Measurements from ENCODE around the gene MPDZ. TPM values are rescaled to one million over a fixed set of nuclear protein-coding genes. Genes with fewer than 3 reads are reported as not detected.

MPDZ gene
- total and polyA plus RNA-seq, 2 of the 4 experiments (the other 2 are of a cell fraction) = 18.8 to 39.3 TPM

DNA sequence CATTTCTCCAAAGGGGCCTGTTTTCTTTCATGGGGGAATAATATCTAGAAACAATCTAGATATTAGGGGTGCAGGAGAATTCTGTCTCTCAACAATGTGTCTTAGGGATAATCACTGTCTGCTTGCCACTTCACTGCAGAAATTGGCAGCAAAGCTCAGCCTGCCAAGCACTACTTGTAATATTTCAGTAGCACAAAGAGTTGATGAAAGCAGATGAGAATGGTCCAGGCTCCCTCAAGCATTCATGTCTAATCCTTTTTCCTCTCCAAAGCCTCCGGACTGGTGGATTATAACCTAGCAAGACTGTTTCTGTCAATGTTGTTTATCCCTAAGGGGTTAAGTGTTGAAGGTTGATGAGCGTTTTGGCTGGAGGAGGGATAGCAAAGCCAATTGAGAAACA is 13.3 kb upstream of the MPDZ start:
- H3K27me3 ChIP-seq (ENCODE audit: control insufficient read depth, insufficient read depth, low read length) = no peaks in the 10 kb centered on the region
- no peak overlapping the region for H3K18ac ChIP-seq (ENCODE audit: low read depth, low read length)
- H3K27ac ChIP-seq (ENCODE audit: insufficient read depth, low read length) = no peak overlapping the region
- no peaks in the 10 kb centered on the region for H3K36me3 ChIP-seq (ENCODE audit: control insufficient read depth, insufficient read depth, low read length)
- H3K23ac ChIP-seq (ENCODE audit: low read depth, low read length) = no peak overlapping the region
- H3K4me1 ChIP-seq (ENCODE audit: control insufficient read depth, insufficient read depth, low read length) = no peaks in the 10 kb centered on the region
- no peak overlapping the region for H3K9ac ChIP-seq (ENCODE audit: low read depth, low read length)
- no peak overlapping the region for H2BK120ac ChIP-seq (ENCODE audit: low read depth, low read length)
- DNase-seq = no peak
- H2AK5ac ChIP-seq (ENCODE audit: low read depth, low read length) = no peak overlapping the region
- H4K20me1 ChIP-seq (ENCODE audit: insufficient read depth, low read length) = no peaks in the 10 kb centered on the region
- POLR2A ChIA-PET (ENCODE audit: unreplicated experiment) = no interaction called here
- no CpG with 5 or more reads among the region's 2 CpGs for WGBS, 2 experiments (ENCODE audit: extremely low coverage in 2 of 2, insufficient read length in 1 of 2)
- no peak overlapping the region for H4K8ac ChIP-seq (ENCODE audit: low read depth in 2 of 2, low read length in 2 of 2)
- H2BK15ac ChIP-seq (ENCODE audit: low read depth, low read length) = no peak overlapping the region
- H3K14ac ChIP-seq (replicated peaks; ENCODE audit: low read depth, low read length) = no peak overlapping the region
- H3K9me1 ChIP-seq (ENCODE audit: insufficient read depth, low read length) = no peaks in the 10 kb centered on the region
- H3K79me1 ChIP-seq (ENCODE audit: low read depth in 1 of 2, low read length in 2 of 2) = no peaks in the 10 kb centered on the region
- H3K56ac ChIP-seq (ENCODE audit: extremely low read depth, insufficient read depth, low read length) = no peak overlapping the region
- no peak for ATAC-seq (ENCODE audit: low read depth)
- H3K4me3 ChIP-seq (ENCODE audit: insufficient read depth, low read depth, low read length) = no peak overlapping the region
- no peak overlapping the region for H2AFZ ChIP-seq (replicated peaks; ENCODE audit: low read length, poor library complexity)
- TF ChIP-seq RFX5 (IDR thresholded peaks at IDR 0.05; ENCODE audit: low read depth, low read length) (no peak), CHD1 (IDR thresholded peaks at IDR 0.05; ENCODE audit: low read depth, low read length) (no peak), NFE2L2 (IDR thresholded peaks at IDR 0.05; ENCODE audit: low read depth, low read length) (no peak), SMC3 (IDR thresholded peaks at IDR 0.05; ENCODE audit: low read depth, low read length) (no peak), BHLHE40 (IDR thresholded peaks at IDR 0.05; ENCODE audit: low read depth, low read length) (no peak), RAD21 (IDR thresholded peaks at IDR 0.05; ENCODE audit: low read length) (no peak), POLR2A (IDR thresholded peaks at IDR 0.05; ENCODE audit: low read depth, low read length) (no peak), MAZ (IDR thresholded peaks at IDR 0.05; ENCODE audit: borderline replicate concordance, low read depth, low read length) (no peak)
- TF ChIP-seq, protein P1, sequence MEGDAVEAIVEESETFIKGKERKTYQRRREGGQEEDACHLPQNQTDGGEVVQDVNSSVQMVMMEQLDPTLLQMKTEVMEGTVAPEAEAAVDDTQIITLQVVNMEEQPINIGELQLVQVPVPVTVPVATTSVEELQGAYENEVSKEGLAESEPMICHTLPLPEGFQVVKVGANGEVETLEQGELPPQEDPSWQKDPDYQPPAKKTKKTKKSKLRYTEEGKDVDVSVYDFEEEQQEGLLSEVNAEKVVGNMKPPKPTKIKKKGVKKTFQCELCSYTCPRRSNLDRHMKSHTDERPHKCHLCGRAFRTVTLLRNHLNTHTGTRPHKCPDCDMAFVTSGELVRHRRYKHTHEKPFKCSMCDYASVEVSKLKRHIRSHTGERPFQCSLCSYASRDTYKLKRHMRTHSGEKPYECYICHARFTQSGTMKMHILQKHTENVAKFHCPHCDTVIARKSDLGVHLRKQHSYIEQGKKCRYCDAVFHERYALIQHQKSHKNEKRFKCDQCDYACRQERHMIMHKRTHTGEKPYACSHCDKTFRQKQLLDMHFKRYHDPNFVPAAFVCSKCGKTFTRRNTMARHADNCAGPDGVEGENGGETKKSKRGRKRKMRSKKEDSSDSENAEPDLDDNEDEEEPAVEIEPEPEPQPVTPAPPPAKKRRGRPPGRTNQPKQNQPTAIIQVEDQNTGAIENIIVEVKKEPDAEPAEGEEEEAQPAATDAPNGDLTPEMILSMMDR (conservative IDR thresholded peaks at IDR 0.05; ENCODE audit: low read depth, low read length) = no peak
- TF ChIP-seq, protein P2, sequence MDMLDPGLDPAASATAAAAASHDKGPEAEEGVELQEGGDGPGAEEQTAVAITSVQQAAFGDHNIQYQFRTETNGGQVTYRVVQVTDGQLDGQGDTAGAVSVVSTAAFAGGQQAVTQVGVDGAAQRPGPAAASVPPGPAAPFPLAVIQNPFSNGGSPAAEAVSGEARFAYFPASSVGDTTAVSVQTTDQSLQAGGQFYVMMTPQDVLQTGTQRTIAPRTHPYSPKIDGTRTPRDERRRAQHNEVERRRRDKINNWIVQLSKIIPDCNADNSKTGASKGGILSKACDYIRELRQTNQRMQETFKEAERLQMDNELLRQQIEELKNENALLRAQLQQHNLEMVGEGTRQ (IDR thresholded peaks at IDR 0.05; ENCODE audit: low read depth, low read length) = no peak
- intact Hi-C loops (cut with micrococcal nuclease) (loop anchor here (10.0 kb wide), 1 partner anchor 122 kb away; no protein-coding TSS in a partner anchor), dilution Hi-C loops (cut with HindIII; ENCODE audit: low sequenced_read_pairs, unreplicated experiment) (no loop called here), in situ Hi-C loops (cut with MboI; ENCODE audit: low sequenced_read_pairs) (no loop called here)
- no peaks in the 10 kb centered on the region for H3K9me3 ChIP-seq (ENCODE audit: control insufficient read depth, insufficient read depth, low read length)
- CTCF ChIA-PET = no interaction called here
- no peak overlapping the region for H3K4ac ChIP-seq (ENCODE audit: low read depth, low read length)
- no peak overlapping the region for H4K5ac ChIP-seq (ENCODE audit: low read depth, low read length)
- no peak overlapping the region for H3K4me2 ChIP-seq (ENCODE audit: low read depth, low read length)
- no peak overlapping the region for H2AK9ac ChIP-seq (replicated peaks; ENCODE audit: low read depth, low read length, poor library complexity)
- H4K91ac ChIP-seq (ENCODE audit: insufficient read depth, low read depth, low read length) = no peak overlapping the region
- H2BK20ac ChIP-seq (ENCODE audit: low read depth, low read length) = no peak overlapping the region
- no TSS peak for BruUV-seq (replicated peaks)
- no peak overlapping the region for H2BK5ac ChIP-seq (ENCODE audit: low read depth, low read length, poor library complexity, severe bottlenecking)
